ENCODE results near the gene COMMD3. TPM values are rescaled to one million over a fixed set of nuclear protein-coding genes. Genes with fewer than 3 reads are reported as not detected.

COMMD3 gene
- total and polyA plus RNA-seq, 2 of the 8 experiments (the other 6 are each of a cell fraction or from before 2014, with no cell fraction given) = 2.3 to 2.7 TPM

GRCh38 chr10:22365644-22366434, 49.7 kb downstream of the COMMD3 start:
- FAIRE-seq = no peak
- CTCF ChIA-PET (ENCODE audit: partially characterized antibody) = no interaction called here
- TF ChIP-seq FOSL1 (IDR thresholded peaks at IDR 0.05; ENCODE audit: insufficient read depth, low read depth, low read length) (no peak), RAD21 (IDR thresholded peaks at IDR 0.05 in 1 of 2, conservative IDR thresholded peaks at IDR 0.05 in 1 of 2; ENCODE audit: low read depth in 2 of 2, low read length in 2 of 2) (no peak), SIRT6 (IDR thresholded peaks at IDR 0.05; ENCODE audit: low read length) (no peak), BCL11A (IDR thresholded peaks at IDR 0.05; ENCODE audit: low read depth in 2 of 2, low read length in 2 of 2) (no peak), POLR2AphosphoS5 (IDR thresholded peaks at IDR 0.05; ENCODE audit: low read depth, low read length) (no peak), SP4 (IDR thresholded peaks at IDR 0.05; ENCODE audit: low read length) (no peak), GABPA (IDR thresholded peaks at IDR 0.05; ENCODE audit: borderline replicate concordance, insufficient read depth, low read length) (no peak), RBBP5 (IDR thresholded peaks at IDR 0.05; ENCODE audit: borderline replicate concordance, low read depth, low read length) (no peak), CHD1 (IDR thresholded peaks at IDR 0.05; ENCODE audit: low read depth, low read length) (no peak), MAFK (IDR thresholded peaks at IDR 0.05; ENCODE audit: low read depth, low read length) (no peak), KDM1A (IDR thresholded peaks at IDR 0.05; ENCODE audit: borderline replicate concordance, low read length) (no peak), PHF8 (conservative IDR thresholded peaks at IDR 0.05; ENCODE audit: low read depth, low read length) (no peak)
- TF ChIP-seq, protein P1, sequence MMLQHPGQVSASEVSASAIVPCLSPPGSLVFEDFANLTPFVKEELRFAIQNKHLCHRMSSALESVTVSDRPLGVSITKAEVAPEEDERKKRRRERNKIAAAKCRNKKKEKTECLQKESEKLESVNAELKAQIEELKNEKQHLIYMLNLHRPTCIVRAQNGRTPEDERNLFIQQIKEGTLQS (IDR thresholded peaks at IDR 0.05; ENCODE audit: insufficient read depth, low read depth, low read length) = no peak

More at GRCh38 chr10:22365644-22366434, 49.7 kb downstream of the COMMD3 start:
- H2AFZ ChIP-seq (ENCODE audit: low read length) = no peak overlapping the region
- no peak overlapping the region for H4K5ac ChIP-seq (ENCODE audit: insufficient read length, low read depth, low read length)
- no peak overlapping the region for H3K4me3 ChIP-seq (ENCODE audit: extremely low read depth in 1 of 4, insufficient read depth in 2 of 4, low read depth in 3 of 4, low read length in 4 of 4)
- no peak overlapping the region for H3K9ac ChIP-seq (replicated peaks in 1 of 4; ENCODE audit: extremely low read depth in 1 of 4, low read depth in 3 of 4, low read length in 3 of 4)
- H3K9me3 ChIP-seq (ENCODE audit: insufficient read depth in 2 of 2, low read depth in 1 of 2, low read length in 1 of 2) = no peaks in the 10 kb centered on the region
- no peaks in the 10 kb centered on the region for H3K27me3 ChIP-seq (replicated peaks in 1 of 4; ENCODE audit: control insufficient read depth in 3 of 4, extremely low read depth in 1 of 4, insufficient read depth in 3 of 4, low read length in 3 of 4)
- WGBS, 2 experiments (ENCODE audit: extremely low coverage in 1 of 2, insufficient coverage in 1 of 2, insufficient read length in 1 of 2, insufficient replicate concordance in 2 of 2, low coverage in 1 of 2, low lambda C conversion rate in 2 of 2, missing lambda C conversion rate in 1 of 2) = 85% methylated on average over 4 of the region's 4 CpGs; no CpG with 5 or more reads in 1 of the 2 experiments
- no peaks in the 10 kb centered on the region for H3K79me2 ChIP-seq (ENCODE audit: control insufficient read depth in 1 of 2, insufficient read depth in 2 of 2, low read length in 2 of 2)
- no peak overlapping the region for H4K8ac ChIP-seq (ENCODE audit: extremely low read depth, insufficient read depth, low read length)
- no peak overlapping the region for H2BK15ac ChIP-seq (ENCODE audit: low read length)
- H2BK120ac ChIP-seq (replicated peaks; ENCODE audit: low read depth, low read length) = no peak overlapping the region
- no peak overlapping the region for H3K4me2 ChIP-seq (ENCODE audit: insufficient read depth in 1 of 2, low read depth in 2 of 2, low read length in 2 of 2)
- H3K27ac ChIP-seq (ENCODE audit: low read depth, low read length) = no peak overlapping the region
- H3K23me2 ChIP-seq (ENCODE audit: low read depth, low read length) = no peaks in the 10 kb centered on the region
- H2BK12ac ChIP-seq (ENCODE audit: low read depth, low read length) = no peak overlapping the region
- H3K79me1 ChIP-seq (ENCODE audit: low read depth, low read length) = no peaks in the 10 kb centered on the region
- H3K4ac ChIP-seq (replicated peaks; ENCODE audit: insufficient read length, low read depth, low read length) = no peak overlapping the region
- no peaks in the 10 kb centered on the region for H3K4me1 ChIP-seq (replicated peaks in 1 of 4; ENCODE audit: control insufficient read depth in 3 of 4, insufficient read depth in 4 of 4, low read length in 3 of 4)
- no peak overlapping the region for H2BK20ac ChIP-seq (ENCODE audit: low read length)
- H4K91ac ChIP-seq (replicated peaks; ENCODE audit: insufficient read length, low read length) = no peak overlapping the region
- no peak for DNase-seq (ENCODE audit: low read depth in 1 of 2, low spot score in 2 of 2)
- POLR2A ChIA-PET (ENCODE audit: partially characterized antibody) = no interaction called here
- H4K20me1 ChIP-seq (replicated peaks in 1 of 2; ENCODE audit: control insufficient read depth in 1 of 2, insufficient read depth in 2 of 2, low read length in 2 of 2) = peaks cover 0 to 1% of the 10 kb centered on the region in 2 experiments
- no peak overlapping the region for H2AK5ac ChIP-seq (ENCODE audit: low read depth, low read length)
- no peak overlapping the region for H2BK5ac ChIP-seq (ENCODE audit: low read depth, low read length)
- H3K36me3 ChIP-seq (ENCODE audit: control insufficient read depth in 2 of 4, insufficient read depth in 4 of 4, low read length in 3 of 4) = no peaks in the 10 kb centered on the region
- H3K18ac ChIP-seq (ENCODE audit: extremely low read depth, low read length) = no peak overlapping the region
- H3K14ac ChIP-seq (ENCODE audit: insufficient read length) = no peak overlapping the region
- no peak overlapping the region for H3K23ac ChIP-seq (ENCODE audit: insufficient read length)
- H3K56ac ChIP-seq (replicated peaks; ENCODE audit: insufficient read length, low read depth, low read length) = no peak overlapping the region

Data from H1 (cell line).